Astrocyte (in vitro differentiated cells and primary cell): ENCODE data around the gene UVRAG.

Source experiments
- CTCF ChIP-seq: IDR thresholded peaks from 2 replicates; pipeline ENCODE4 v1.5.1; 2011; ENCODE audit warnings: low read depth, mild to moderate bottlenecking, inconsistent platforms, low read length, moderate library complexity; ENCODE audit not compliant: insufficient read depth
- EZH2 ChIP-seq: IDR thresholded peaks from 2 replicates; pipeline ENCODE4 v1.6.1; 2012; ENCODE audit warnings: mild to moderate bottlenecking, low read length, inconsistent platforms; ENCODE audit not compliant: insufficient read depth

- no peak for TF ChIP-seq CTCF
- TF ChIP-seq EZH2: no peak
Measured at GRCh38 chr11:76086743-76087635, 272.0 kb downstream of the UVRAG start.
